OCI-LY1 (cell line): ENCODE data around the gene STAB1.
A peak's percentile ranks its signal among the peaks of the same experiment; 100 is the strongest.

Experiments
- H2AFZ ChIP-seq: fragments of 200-600 bp; sonication (generic), shearing (Covaris generic); 2 replicates; pipeline ENCODE4 v1.6.0; 2014; ENCODE audit warnings: antibody characterized with exemption, mild to moderate bottlenecking, low read length
- H3F3A ChIP-seq: fragments of 200-600 bp; sonication (generic), shearing (Covaris generic); 2 replicates; pipeline ENCODE4 v1.6.0; 2014; ENCODE audit warnings: mild to moderate bottlenecking, antibody characterized with exemption, low read length, moderate library complexity; ENCODE audit not compliant: insufficient read depth
- H3K27ac ChIP-seq: fragments of 200-600 bp; sonication (generic); 2 replicates; pipeline ENCODE4 v1.5.1; 2014; ENCODE audit warnings: low read length, mixed run types, mild to moderate bottlenecking, low read depth; ENCODE audit not compliant: poor library complexity, severe bottlenecking
- H3K27me3 ChIP-seq: fragments of 200-600 bp; sonication (generic); 2 replicates; pipeline ENCODE4 v1.6.0; 2014; ENCODE audit warnings: antibody characterized with exemption, mild to moderate bottlenecking, low read length, moderate library complexity; ENCODE audit not compliant: insufficient read depth
- H3K36me3 ChIP-seq: fragments of 200-600 bp; sonication (generic); 2 replicates; pipeline ENCODE4 v1.6.1; 2014; ENCODE audit warnings: mild to moderate bottlenecking, antibody characterized with exemption, low read length, moderate library complexity, mixed read lengths; ENCODE audit not compliant: insufficient read depth
- H3K4me1 ChIP-seq: fragments of 200-600 bp; sonication (generic); 2 replicates; pipeline ENCODE4 v1.5.1; 2014; ENCODE audit warnings: mild to moderate bottlenecking, low read length, moderate library complexity; ENCODE audit not compliant: insufficient read depth, severe bottlenecking
- H3K4me2 ChIP-seq: fragments of 200-600 bp; sonication (generic), shearing (Covaris generic); 2 replicates; pipeline ENCODE4 v1.6.1; 2014; ENCODE audit warnings: low read length
- H3K4me3 ChIP-seq: fragments of 200-600 bp; sonication (generic); 2 replicates; pipeline ENCODE4 v1.5.1; 2014; ENCODE audit warnings: low read length, low read depth, mild to moderate bottlenecking, mixed read lengths; ENCODE audit not compliant: poor library complexity, severe bottlenecking
- H3K79me2 ChIP-seq: fragments of 200-600 bp; shearing (Covaris generic); 2 replicates; pipeline ENCODE4 v1.6.1; 2016; ENCODE audit warnings: mixed run types, low read length, mixed read lengths; ENCODE audit not compliant: insufficient read depth
- H3K9ac ChIP-seq: fragments of 200-600 bp; sonication (generic), shearing (Covaris generic); 2 replicates; pipeline ENCODE4 v1.6.1; 2014; ENCODE audit warnings: mild to moderate bottlenecking, low read length, mixed read lengths
- H3K9me2 ChIP-seq: fragments of 200-600 bp; sonication (generic), shearing (Covaris generic); 2 replicates; pipeline ENCODE4 v1.6.1; 2014; ENCODE audit warnings: low read depth, mild to moderate bottlenecking, low read length, mixed read lengths
- H3K9me3 ChIP-seq: fragments of 200-600 bp; shearing (Covaris generic); 2 replicates; pipeline ENCODE4 v1.6.1; 2014; ENCODE audit warnings: low read length, mixed read lengths
- H4K20me1 ChIP-seq: fragments of 200-600 bp; sonication (generic), shearing (Covaris generic); 2 replicates; pipeline ENCODE4 v1.6.0; 2016; ENCODE audit warnings: mild to moderate bottlenecking, low read length; ENCODE audit not compliant: insufficient read depth
- CTCF ChIP-seq: fragments of 200-600 bp; sonication (generic), shearing (Covaris generic); IDR thresholded peaks from 2 replicates; pipeline ENCODE4 v1.5.1; 2017; ENCODE audit warnings: mild to moderate bottlenecking, antibody characterized with exemption, low read length, moderate library complexity, mixed read lengths
- EZH2 ChIP-seq: fragments of 200-600 bp; sonication (generic), shearing (Covaris generic); IDR thresholded peaks from 2 replicates; pipeline ENCODE4 v1.8.0; 2017; ENCODE audit warnings: borderline replicate concordance, mixed run types, mild to moderate bottlenecking, antibody characterized with exemption, low read length, moderate library complexity, mixed read lengths

The STAB1 gene

GRCh38 chr3:52471371-52472238 is 23.5 kb upstream of the STAB1 start:
- Histone ChIP-seq H3K4me2 (no peak overlapping the region), H3K4me3 (no peak overlapping the region), H2AFZ (no peak overlapping the region), H3K27me3 (no peaks in the 10 kb centered on the region), H3K9ac (no peak overlapping the region), H4K20me1 (no peaks in the 10 kb centered on the region), H3K36me3 (peaks cover 66% of the 10 kb centered on the region), H3F3A (no peaks in the 10 kb centered on the region), H3K4me1 (no peaks in the 10 kb centered on the region), H3K79me2 (no peaks in the 10 kb centered on the region), H3K27ac (no peak overlapping the region), H3K9me2 (no peaks in the 10 kb centered on the region), H3K9me3 (no peaks in the 10 kb centered on the region)
- peak; percentile 74 for TF ChIP-seq CTCF
- no peak for TF ChIP-seq EZH2

DNA sequence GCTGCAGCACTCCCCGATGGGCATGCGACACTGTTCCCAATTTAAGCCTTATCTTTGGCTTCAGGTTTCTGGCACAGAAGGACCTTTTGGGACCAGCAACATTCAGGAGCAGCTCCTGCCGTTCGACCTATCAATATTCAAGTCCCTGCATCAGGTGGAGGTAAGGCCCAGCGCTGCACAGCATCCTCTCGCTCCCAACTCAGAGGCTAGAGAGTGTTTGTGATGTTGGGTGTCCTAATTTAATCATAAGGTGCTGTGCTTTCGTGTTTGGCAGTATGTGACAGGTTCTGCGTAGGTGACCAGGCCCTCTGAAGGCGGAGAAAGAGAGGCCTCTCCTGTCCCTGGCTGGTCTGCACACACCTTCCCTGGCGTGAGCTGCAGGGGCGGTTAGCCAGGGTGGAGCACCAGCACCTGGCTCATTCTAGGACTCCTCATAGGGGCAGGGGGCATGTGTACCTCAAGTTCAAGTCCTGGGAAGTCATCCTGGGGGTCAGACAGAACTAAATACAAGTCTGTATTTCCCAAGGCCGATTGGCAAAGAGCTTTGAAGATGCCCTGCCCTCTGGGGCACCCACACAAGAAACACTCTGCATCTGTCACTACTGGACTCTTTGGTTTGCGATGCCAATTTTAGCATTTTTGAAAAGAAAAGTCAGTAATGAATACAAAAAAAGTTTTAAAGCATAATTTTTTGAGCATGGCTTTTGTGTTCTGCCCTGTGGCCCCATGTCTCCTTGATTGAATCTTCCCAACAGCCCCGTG is 22.7 kb upstream of the STAB1 start:
- no peak overlapping the region for H2AFZ ChIP-seq
- no peaks in the 10 kb centered on the region for H3K79me2 ChIP-seq
- H3K9me2 ChIP-seq, result no peaks in the 10 kb centered on the region
- no peak overlapping the region for H3K4me3 ChIP-seq
- H3K9ac ChIP-seq, result no peak overlapping the region
- no peaks in the 10 kb centered on the region for H3K9me3 ChIP-seq
- H3K27me3 ChIP-seq, result no peaks in the 10 kb centered on the region
- H3K36me3 ChIP-seq, result peaks cover 72% of the 10 kb centered on the region
- H3F3A ChIP-seq, result no peaks in the 10 kb centered on the region
- peak; percentile 4; the same call in 1 of the 2 replicates for TF ChIP-seq CTCF
- TF ChIP-seq EZH2, result no peak
- no peak overlapping the region for H3K4me2 ChIP-seq
- H4K20me1 ChIP-seq, result no peaks in the 10 kb centered on the region
- H3K4me1 ChIP-seq, result no peaks in the 10 kb centered on the region
- H3K27ac ChIP-seq, result no peak overlapping the region

GRCh38 chr3:52473026-52473425 is 22.1 kb upstream of the STAB1 start:
- Histone ChIP-seq H3K36me3 (peaks cover 74% of the 10 kb centered on the region), H3K4me1 (no peaks in the 10 kb centered on the region), H3K79me2 (no peaks in the 10 kb centered on the region), H3K27me3 (no peaks in the 10 kb centered on the region), H3K9me3 (no peaks in the 10 kb centered on the region), H3K9me2 (no peaks in the 10 kb centered on the region), H2AFZ (no peak overlapping the region), H4K20me1 (no peaks in the 10 kb centered on the region), H3K9ac (no peak overlapping the region), H3K27ac (no peak overlapping the region), H3F3A (no peaks in the 10 kb centered on the region), H3K4me3 (no peak overlapping the region), H3K4me2 (no peak overlapping the region)
- TF ChIP-seq CTCF (no peak), EZH2 (no peak)
